GM12865 (cell line): ENCODE data around the gene CCDC141.

Experiments used
- DNase-seq: peaks from one replicate; pipeline ENCODE4 v3.0.0; 2010; ENCODE audit warnings: low read depth
- H3K4me3 ChIP-seq: 2 replicates; pipeline ENCODE4 v1.5.1; 2011; ENCODE audit warnings: mild to moderate bottlenecking, low read depth, low read length, control low read depth
- CTCF ChIP-seq: IDR thresholded peaks from 2 replicates; pipeline ENCODE4 v1.5.1; 2011; ENCODE audit warnings: low read length, control low read depth, low read depth, inconsistent platforms; ENCODE audit not compliant: insufficient read depth; ENCODE audit errors: missing control alignments

CCDC141 gene

GRCh38 chr2:178827739-178828485, 222.0 kb downstream of the CCDC141 start:
- H3K4me3 ChIP-seq: no peak overlapping the region
- no peak for DNase-seq
- no peak for TF ChIP-seq CTCF

- H3K4me3 ChIP-seq: no peak overlapping the region
- TF ChIP-seq CTCF: no peak
- no peak for DNase-seq
Observed at GRCh38 chr2:178827111-178827510, 222.8 kb downstream of the CCDC141 start.

- DNase-seq: no peak
- H3K4me3 ChIP-seq: no peak overlapping the region
Observed at GRCh38 chr2:178825183-178825582, 224.8 kb downstream of the CCDC141 start.

GRCh38 chr2:178824181-178824580, 225.8 kb downstream of the CCDC141 start:
- TF ChIP-seq CTCF: no peak
- H3K4me3 ChIP-seq: no peak overlapping the region
- no peak for DNase-seq

More at GRCh38 chr2:178825183-178825582, 224.8 kb downstream of the CCDC141 start:
- no peak for TF ChIP-seq CTCF

GRCh38 chr2:178819992-178820391, 229.9 kb downstream of the CCDC141 start:
- no peak for TF ChIP-seq CTCF
- DNase-seq: peak; percentile 80
- H3K4me3 ChIP-seq: no peak overlapping the region

- H3K4me3 ChIP-seq: no peak overlapping the region
- no peak for DNase-seq
- TF ChIP-seq CTCF: no peak
Observed at GRCh38 chr2:178819147-178819875, 230.6 kb downstream of the CCDC141 start.
